Activated B cell treated with CpG ODN at 0.5 μM for 24 hours (primary cell): Measurements from ENCODE around the gene S100G. TPM values are rescaled to one million over a fixed set of nuclear protein-coding genes. Genes with fewer than 3 reads are reported as not detected.

Experiments used
- ATAC-seq: fragments of 200-7000 bp; cut with Tn5 transposase; one replicate; pipeline ENCODE4 v1.10.0; 2021; ENCODE audit warnings: low read depth, mild to moderate bottlenecking, moderate library complexity
- CTCF ChIA-PET: fragments of 350-600 bp; sonication (Branson Sonifier 250); formaldehyde crosslinking; loops from one replicate; lab custom pipeline; 2021; ENCODE audit warnings: antibody characterized with exemption; lab: Charles Lee
- POLR2A ChIA-PET: fragments of 350-600 bp; sonication (Branson Sonifier 250); formaldehyde crosslinking; loops from one replicate; lab custom pipeline; 2021; ENCODE audit warnings: antibody characterized with exemption; lab: Charles Lee
- DNase-seq: peaks from one replicate; pipeline ENCODE4 v3.0.0; 2022
- H3K27ac Mint-ChIP-seq: one replicate; pipeline ENCODE4 v1.8.0; 2020; ENCODE audit warnings: mixed read lengths
- H3K27me3 Mint-ChIP-seq: one replicate; pipeline ENCODE4 v1.8.0; 2021; ENCODE audit warnings: mixed read lengths
- H3K36me3 Mint-ChIP-seq: one replicate; pipeline ENCODE4 v1.8.0; 2021; ENCODE audit warnings: low read depth, mixed read lengths
- H3K4me1 Mint-ChIP-seq: one replicate; pipeline ENCODE4 v1.8.0; 2021; ENCODE audit warnings: mixed read lengths
- H3K4me3 Mint-ChIP-seq: one replicate; pipeline ENCODE4 v1.8.0; 2020; ENCODE audit warnings: mild to moderate bottlenecking, mixed read lengths
- H3K9me3 Mint-ChIP-seq: one replicate; pipeline ENCODE4 v1.8.0; 2020; ENCODE audit warnings: mixed read lengths
- intact Hi-C: fragments of 100-400 bp; cut with micrococcal nuclease; formaldehyde crosslinking; loops from one replicate; pipeline ENCODE4 v1.15.1; 2024
- total RNA-seq: library from RNA; stranded (reverse); gene quantifications from 2 replicates; pipeline ENCODE4 v1.2.3, GENCODE V29; 2022
- TF ChIP-seq, protein P1 (sequence below): fragments of 200-600 bp; IDR thresholded peaks from one replicate; pipeline ENCODE4 v1.8.0; 2022; ENCODE audit warnings: antibody characterized with exemption, mild to moderate bottlenecking

S100G gene
- total RNA-seq, 1 donor from 2014 or later, result not detected

DNA sequence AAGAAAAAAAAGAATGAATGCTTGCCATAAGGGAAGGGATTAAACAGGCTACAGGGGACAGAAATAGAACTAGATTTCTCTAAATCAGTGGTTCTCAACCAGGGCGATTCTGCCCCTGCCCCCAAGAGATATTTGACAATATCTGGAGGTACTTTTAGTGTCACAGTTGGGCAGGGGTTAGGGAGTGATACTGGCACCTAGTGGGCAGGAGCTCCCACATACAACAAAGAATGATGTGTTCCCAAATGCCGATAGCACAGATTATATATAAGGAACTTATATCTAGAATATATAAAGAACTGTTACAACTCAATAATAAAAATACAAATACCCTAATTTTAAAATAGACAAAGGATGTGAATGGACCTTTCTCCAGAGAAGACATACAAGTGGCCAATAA lies 14.7 kb downstream of the S100G start:
- no peak overlapping the region for H3K4me3 Mint-ChIP-seq

DNA sequence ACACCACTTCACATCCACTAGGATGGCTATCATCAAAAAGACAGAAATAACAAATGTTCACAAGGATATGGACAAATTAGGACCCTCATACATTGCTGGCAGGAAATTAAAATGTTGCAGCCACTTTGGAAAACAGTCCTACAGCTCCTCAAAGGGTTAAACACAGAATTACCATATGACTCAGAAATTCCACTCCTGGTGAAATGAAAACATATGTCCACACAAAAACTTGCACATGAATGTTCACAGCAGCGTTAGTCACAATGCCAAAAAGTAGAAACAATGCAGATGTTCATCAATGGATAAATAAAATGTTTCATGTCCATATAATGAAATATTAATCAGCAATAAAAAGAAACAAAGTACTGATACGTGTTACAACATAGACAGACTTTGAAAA lies 15.1 kb downstream of the S100G start:
- H3K4me1 Mint-ChIP-seq, result no peaks in the 10 kb centered on the region
- no peak overlapping the region for H3K4me3 Mint-ChIP-seq
- no peaks in the 10 kb centered on the region for H3K9me3 Mint-ChIP-seq
- ATAC-seq (no peak), DNase-seq (no peak)
- H3K27me3 Mint-ChIP-seq, result no peaks in the 10 kb centered on the region
- POLR2A ChIA-PET, result no interaction called here
- TF ChIP-seq, protein P1, sequence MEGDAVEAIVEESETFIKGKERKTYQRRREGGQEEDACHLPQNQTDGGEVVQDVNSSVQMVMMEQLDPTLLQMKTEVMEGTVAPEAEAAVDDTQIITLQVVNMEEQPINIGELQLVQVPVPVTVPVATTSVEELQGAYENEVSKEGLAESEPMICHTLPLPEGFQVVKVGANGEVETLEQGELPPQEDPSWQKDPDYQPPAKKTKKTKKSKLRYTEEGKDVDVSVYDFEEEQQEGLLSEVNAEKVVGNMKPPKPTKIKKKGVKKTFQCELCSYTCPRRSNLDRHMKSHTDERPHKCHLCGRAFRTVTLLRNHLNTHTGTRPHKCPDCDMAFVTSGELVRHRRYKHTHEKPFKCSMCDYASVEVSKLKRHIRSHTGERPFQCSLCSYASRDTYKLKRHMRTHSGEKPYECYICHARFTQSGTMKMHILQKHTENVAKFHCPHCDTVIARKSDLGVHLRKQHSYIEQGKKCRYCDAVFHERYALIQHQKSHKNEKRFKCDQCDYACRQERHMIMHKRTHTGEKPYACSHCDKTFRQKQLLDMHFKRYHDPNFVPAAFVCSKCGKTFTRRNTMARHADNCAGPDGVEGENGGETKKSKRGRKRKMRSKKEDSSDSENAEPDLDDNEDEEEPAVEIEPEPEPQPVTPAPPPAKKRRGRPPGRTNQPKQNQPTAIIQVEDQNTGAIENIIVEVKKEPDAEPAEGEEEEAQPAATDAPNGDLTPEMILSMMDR, result no peak
- intact Hi-C loops, result no loop called here
- CTCF ChIA-PET, result no interaction called here
- H3K27ac Mint-ChIP-seq, result no peak overlapping the region
- peaks cover 24% of the 10 kb centered on the region for H3K36me3 Mint-ChIP-seq

More for the DNA sequence above, 14.7 kb downstream of the S100G start:
- ChIA-PET CTCF (no interaction called here), POLR2A (no interaction called here)
- H3K9me3 Mint-ChIP-seq, result no peaks in the 10 kb centered on the region
- H3K4me1 Mint-ChIP-seq, result no peaks in the 10 kb centered on the region
- no peak overlapping the region for H3K27ac Mint-ChIP-seq
- peaks cover 26% of the 10 kb centered on the region for H3K36me3 Mint-ChIP-seq
- ATAC-seq (no peak), DNase-seq (no peak)
- intact Hi-C loops, result no loop called here
- TF ChIP-seq, protein P1, result no peak
- no peaks in the 10 kb centered on the region for H3K27me3 Mint-ChIP-seq

DNA sequence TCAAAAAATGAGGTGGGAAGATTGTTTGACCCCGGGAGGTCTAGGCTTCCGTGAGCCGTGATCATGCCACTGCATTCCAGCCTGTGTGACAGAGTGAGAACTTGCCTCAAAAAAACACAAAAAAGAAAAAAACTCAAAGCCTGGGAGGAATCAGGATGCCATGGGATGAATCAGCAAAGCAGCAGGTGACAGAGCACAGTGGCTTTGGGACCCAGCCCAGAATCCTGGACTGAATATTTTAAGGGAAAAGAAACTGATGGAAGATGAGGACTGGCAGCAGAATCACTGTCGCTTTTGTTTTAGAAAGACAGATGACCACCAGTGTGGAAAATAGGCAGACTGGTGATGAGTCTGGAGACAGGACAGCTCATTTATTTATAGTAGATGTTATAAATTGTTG lies 16.6 kb downstream of the S100G start:
- H3K27ac Mint-ChIP-seq, result no peak overlapping the region
- no peaks in the 10 kb centered on the region for H3K4me1 Mint-ChIP-seq
- ChIA-PET POLR2A (no interaction called here), CTCF (no interaction called here)
- no peaks in the 10 kb centered on the region for H3K9me3 Mint-ChIP-seq
- TF ChIP-seq, protein P1, result no peak
- no peaks in the 10 kb centered on the region for H3K27me3 Mint-ChIP-seq
- ATAC-seq (no peak), DNase-seq (no peak)
- peaks cover 23% of the 10 kb centered on the region for H3K36me3 Mint-ChIP-seq
- intact Hi-C loops, result no loop called here
- H3K4me3 Mint-ChIP-seq, result no peak overlapping the region

DNA sequence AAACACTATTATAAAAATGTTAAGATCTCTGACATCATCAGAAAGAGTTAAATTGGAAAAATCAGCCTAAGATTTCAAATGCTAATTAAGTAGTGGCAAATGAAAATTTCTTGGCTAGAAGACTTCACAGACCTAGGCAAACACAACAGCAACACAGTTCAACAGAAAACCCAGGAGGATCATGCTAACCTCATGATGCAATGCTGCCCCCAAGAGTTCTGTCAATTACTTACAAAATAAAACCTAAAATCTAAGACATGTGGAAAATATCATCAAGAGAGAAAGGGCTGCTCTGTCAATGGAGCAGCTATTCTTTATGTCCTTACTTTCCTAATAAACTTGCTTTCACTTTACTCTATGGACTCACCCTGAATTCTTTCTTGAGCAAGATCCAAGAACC lies 21.0 kb downstream of the S100G start:
- no peak overlapping the region for H3K27ac Mint-ChIP-seq
- no peak overlapping the region for H3K4me3 Mint-ChIP-seq
- DNase-seq, result no peak
- ChIA-PET POLR2A (no interaction called here), CTCF (no interaction called here)
- peaks cover 9% of the 10 kb centered on the region for H3K36me3 Mint-ChIP-seq
- TF ChIP-seq, protein P1, result no peak
- no peaks in the 10 kb centered on the region for H3K4me1 Mint-ChIP-seq
- ATAC-seq, result no peak
- no peaks in the 10 kb centered on the region for H3K9me3 Mint-ChIP-seq
- H3K27me3 Mint-ChIP-seq, result no peaks in the 10 kb centered on the region
- intact Hi-C loops, result no loop called here

DNA sequence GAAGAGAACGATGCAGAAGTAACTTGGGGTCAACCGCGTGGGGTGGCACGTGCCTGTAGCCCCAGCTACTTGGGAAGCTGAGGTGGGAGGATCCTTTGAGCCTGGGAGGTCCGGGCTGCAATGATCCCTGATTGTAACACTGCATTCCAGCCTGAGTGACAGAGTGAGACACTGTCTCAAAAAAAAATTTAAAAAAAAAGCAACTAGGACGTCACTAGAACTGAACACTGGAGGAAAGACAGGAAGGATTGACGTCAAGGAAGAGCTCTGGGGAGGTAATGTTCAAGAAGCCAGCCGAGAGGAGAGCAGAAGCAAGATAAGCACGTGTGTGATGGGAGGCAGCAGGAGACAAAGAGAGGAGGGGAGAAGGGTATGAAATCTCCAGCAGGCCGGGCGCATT lies 28.7 kb downstream of the S100G start:
- Mint-ChIP-seq H3K4me3 (no peak overlapping the region), H3K27ac (no peak overlapping the region), H3K4me1 (no peaks in the 10 kb centered on the region), H3K27me3 (no peaks in the 10 kb centered on the region), H3K9me3 (no peaks in the 10 kb centered on the region), H3K36me3 (peaks cover 27% of the 10 kb centered on the region)
- no peak for DNase-seq
- CTCF ChIA-PET, result no interaction called here
- intact Hi-C loops, result no loop called here
- POLR2A ChIA-PET, result no interaction called here
- ATAC-seq, result no peak
- TF ChIP-seq, protein P1, result no peak
